Activated CD4-positive, alpha-beta T cell treated with anti-CD3 and anti-CD28 coated beads, Interleukin-2, Interleukin-6, amounts not matched to agents 100 ng/mL and 50 ng/mL, durations not matched to agents 16 hours and 8 hours (primary cell): ENCODE measurements around the gene FAM180A.
"Not testable (repeated sequence)": the region's sequence is repeated elsewhere in the genome, so short reads cannot be mapped to it uniquely, and the experiment has no call there.

Source experiments
- DNase-seq: peaks from one replicate; pipeline ENCODE4 v3.0.0-alpha.2; 2020

The FAM180A gene

DNA sequence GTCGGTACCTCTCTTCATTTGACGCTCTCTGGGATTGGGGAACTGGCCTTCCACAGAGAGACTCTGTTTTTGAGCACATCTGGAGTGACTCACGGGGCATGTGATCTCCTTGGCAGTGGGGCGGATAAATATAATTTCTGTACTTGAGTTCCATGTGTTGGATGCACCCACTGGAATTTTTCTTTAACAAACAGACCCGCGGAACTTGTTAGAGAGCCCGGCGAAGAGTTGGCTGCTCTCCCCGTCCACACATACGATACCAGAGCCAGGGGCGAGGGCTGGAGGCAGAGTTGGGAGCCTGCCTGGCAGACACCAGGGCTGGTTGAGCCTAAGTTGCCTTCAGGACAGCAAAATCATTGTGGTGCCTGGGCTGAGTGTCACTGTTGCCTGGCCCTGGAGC is at the start of gene FAM180A:
FAM180A (minus strand) TSS at position 44 of the 400 bp plus-strand sequence. CDS start 233 bp downstream, outside the sequence.
- no peak for DNase-seq

DNA sequence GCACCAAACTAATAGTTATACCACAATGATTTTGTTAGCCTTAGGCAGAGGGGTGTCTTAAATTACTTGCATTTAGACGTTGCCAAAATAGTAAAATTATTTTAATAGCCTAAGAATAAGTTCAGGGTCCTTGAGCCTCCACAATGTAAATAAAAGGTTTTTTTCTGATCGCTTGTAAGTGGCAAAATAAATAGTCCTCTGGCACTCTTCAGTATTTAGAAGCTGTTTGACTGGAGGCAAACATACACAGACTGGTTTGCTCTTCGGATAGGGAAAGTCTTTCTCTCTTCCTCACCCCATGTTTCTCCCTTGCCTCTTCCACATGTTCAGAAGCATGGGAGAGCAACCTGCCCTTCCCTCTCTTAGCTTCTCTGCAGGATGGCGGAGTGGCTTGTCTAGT is 49.5 kb upstream of the FAM180A start:
- no peak for DNase-seq

DNA sequence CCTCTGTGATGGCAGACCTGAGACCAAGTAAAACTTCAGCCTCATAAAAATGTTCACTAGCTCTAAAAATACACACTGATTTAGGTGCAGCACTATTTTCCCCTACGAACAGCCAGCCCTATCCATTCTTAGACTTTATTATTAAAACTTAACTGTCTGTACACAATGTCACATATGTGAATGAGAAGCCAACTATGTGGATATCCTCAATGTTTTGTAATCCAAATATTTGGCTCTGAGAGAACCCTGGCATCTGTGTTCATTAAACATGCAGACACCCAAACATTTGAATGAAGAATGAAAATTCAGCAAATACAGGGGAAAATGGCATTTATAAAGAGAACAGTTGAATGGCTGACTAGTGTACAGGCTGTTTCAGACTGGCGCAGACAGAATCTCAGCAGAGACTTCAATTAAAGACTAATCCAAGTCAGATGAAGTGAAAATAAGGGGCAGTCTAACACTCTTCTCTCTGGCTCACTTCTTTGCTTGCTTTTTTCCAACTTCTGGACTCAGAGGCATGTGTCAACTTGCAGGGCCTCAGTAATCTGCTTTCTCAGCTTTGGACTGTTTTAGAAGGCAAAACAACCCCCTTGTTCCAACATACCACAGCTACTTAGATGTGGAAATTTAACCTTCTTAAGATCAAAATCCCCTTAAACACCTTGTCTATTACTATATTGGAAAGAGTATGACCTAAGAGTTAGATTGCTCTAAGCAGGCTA is 47.4 kb upstream of the FAM180A start:
- no peak for DNase-seq

DNA sequence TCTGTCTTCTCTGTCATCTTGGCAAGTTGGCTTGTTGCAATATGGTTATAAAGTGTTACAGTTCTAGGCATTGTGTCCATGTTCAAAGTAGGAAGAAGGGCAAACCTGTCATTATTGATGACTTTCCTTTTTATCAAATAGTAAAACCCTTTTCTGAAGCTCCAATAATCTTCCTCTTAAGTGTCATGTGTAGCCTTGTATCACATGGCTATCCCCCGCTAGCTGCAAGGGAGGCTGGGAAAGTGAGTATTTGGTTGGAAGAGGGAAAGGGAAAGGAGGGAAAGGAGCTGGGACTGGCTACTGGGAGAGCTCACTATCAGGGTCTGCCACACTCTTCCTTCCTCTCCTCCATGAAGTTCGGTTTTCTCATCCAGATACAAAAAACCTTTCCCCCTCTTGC is 45.2 kb upstream of the FAM180A start:
- DNase-seq, result no peak

DNA sequence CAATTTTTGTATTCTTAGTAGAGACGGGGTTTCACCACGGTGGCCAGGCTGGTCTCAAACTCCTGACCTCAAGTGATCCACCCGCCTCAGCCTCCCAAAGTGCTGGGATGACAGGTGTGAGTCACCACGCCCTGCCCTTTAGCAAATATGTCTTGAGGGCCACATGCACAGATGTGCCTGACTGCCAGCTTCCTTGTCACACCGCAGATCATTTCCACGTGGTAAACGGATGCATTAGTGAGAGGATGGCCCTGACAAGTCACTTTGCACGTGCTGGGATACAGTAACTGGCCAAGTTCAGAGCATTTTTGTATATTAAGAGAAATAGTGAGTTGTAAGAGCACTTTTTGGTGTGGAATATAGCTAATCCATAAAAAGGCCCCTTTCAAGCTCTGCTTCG is 44.3 kb upstream of the FAM180A start:
- DNase-seq, result no peak

DNA sequence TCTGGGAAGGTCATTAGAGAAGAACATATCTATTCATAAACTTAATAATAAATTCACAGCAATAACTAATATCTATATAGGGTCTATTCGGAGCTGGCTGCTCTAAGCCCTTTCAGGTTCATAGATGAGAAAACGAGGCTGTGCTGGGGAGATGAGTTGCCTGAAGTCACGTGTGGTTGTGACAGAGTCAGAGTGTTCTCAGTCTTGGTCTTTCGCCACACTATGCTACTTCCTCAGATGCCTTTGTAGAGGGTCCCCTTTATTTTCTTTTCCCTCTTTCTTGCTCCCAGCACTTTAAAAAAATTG is 43.7 kb upstream of the FAM180A start:
- no peak for DNase-seq

DNA sequence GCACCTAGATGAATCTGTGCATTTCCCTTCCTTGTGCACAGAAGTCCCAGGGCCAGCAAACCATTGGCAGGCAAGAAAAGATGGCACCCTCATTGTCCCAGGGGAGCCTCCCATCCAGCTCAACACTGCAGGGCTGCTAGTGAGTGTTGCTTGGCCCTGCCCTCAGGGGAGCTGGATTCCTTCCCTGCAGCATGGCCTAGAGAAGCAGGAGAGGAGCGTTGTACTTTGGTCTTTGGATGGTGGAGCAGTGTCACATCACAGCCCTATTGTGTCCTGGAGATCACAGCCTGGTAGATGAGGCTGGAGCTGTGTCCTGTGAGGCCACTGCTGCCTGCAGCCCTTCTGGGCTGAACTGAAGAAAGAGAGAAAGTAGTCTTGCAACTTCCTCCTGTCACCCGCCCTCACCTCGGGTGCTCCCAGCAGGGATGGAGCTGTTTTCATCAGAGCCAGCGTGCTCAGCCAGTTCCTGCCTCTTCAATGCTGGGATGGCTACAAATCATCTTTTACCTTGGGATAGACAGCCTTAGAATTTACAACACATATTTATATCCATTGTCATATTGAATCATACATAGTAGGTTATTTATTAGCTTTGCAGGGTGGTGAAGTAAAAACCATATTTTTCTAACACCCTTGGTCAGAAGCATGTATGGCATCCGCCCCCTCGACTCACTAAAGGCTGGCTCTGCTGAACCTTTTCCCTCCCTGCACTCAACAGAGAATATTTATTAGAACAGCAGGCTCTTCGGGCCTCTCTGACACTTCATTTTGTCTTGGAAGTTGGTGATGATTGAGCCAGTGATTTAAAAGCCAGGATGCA is 43.1 kb upstream of the FAM180A start:
- DNase-seq, result no peak

DNA sequence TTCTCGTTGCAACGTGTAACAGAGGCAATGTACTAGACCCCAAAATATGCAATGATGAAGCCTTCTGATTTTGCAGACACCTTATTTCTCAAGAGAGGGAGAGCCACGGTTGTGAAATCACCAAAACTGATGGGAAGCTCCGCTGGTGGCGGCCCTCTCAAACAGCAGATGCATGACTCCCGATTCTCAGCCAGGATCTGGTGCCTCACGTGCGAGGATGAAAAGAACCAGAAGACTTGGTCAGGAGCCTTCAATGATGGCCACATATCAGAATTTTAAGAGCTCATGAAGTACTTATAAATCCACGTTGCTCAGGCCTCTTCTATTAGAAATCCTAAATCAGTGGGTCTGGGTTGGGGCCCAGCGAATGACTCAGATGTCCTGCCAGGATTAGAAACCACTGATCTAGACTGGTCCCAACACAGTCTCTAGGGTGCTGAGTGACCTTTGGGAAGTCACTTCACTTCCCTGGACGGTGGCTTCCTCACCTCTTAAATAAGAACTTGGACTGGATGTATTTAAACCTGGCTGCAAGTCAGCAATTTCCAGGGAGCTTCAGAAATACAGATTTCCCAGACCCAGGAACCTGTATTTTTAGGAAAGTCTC is 41.9 kb upstream of the FAM180A start:
- no peak for DNase-seq

DNA sequence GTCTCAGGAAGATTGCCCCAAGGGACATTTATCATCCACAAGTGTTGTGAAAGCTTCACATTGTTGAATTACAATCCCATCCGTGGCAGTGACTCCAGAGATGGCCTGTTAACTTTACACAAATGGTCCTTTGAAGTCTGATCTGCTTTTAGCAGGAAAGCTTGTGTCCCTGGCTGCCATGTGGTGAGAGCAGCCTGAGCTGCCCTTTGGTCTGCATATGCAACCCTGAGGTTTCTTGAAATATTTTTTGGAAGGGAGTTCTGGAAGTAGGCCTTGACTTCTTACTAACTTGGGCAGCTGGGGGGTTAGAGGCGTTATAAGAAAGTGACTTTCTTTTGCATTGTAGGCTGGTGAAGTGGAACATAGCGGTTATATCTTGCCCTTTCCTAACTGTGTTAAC is 41.3 kb upstream of the FAM180A start:
- DNase-seq, result no peak

DNA sequence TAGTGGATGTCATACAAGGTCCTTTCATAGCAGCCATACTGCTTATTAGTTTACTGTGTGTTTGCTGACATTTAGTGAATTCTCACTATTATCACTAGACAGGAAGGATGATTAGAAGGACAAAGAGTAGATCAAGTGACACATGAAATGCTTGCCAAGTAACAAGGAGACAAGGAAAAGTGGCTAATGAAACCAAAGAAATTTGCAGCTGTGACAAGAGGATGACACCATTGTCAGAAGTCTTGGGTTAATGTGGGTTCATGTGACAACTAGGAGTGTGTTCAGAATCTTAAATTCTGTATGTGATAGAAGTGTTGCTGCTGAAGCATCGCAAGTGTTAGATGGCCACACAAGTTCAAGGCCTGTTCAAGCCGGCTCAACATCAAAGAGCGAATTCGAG is 40.8 kb upstream of the FAM180A start:
- no peak for DNase-seq

DNA sequence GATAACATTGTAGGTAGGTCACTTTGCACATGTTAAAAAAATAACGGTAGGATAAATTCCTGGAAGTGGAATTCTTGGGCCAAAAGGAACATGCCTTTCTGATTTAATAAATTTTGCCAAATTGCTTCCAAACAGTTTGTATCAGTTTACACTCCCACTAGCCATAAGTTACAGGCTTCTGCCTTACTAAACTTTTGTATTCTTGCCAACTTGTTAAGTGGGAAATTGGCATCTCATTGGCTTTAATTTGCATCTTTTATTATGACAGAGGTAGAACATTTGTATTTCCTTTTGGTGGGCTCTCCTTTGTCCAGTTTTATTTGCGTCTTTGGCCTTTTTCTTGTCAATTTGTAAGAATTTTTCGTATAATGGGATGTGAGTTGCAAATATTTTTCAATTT is 38.3 kb upstream of the FAM180A start:
- no peak for DNase-seq

DNA sequence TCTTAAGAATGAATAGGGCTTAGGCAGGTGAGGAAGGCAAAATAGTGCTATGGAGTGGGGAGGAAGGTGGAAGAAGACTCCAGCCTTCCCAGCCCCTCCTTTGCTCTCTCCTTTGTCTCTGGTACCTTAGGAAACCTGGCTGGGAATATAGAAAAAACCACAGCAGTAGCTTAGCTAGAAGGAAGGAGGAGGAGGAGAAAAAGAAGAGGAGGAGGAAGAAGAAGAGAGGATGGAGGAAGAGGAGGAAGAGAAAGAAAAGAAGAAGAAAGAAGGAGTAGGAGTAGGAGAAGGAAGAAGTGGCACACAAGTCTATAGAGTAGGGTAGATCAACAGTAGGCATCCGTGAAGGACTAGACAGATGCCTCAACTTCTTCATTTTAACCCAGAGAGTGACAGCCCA is 36.5 kb upstream of the FAM180A start:
- DNase-seq, result no peak

DNA sequence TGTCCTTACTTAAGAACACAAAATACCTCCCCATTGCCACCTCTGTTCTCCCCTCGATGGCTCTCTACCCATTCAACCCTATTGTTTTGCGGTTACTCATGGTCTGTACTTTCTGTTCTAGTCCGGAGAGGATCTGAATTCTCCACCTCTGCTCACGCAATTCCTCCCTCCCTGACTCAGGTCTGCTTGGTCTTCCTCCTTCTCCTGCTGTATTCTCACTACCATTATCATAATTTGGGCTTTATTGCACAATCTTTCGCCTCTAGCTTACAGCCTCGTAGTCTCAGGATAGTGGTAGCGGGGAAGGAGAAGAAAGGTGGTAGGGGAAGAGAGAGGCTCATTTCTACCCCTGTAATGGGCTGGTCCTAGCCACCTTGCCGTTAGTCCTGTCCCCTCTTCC is 35.4 kb upstream of the FAM180A start:
- no peak for DNase-seq

DNA sequence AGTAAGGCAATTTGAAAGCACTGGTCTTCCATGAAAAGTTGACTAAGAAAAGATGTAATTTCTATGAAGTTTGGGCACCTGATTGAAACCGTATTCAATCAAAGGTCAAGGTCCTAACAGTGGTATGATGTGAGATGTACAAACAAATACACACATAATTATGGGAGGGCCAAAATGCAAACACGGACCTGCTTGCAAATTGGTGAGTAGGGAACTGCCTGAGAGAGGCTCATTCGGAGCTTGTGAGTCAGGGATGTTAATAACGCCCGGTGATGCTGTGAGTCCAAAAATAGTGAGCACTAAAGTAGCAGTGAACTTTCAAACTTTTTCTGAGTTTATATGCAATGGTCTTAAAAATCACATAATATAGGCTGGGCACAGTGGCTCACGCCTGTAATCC is 34.2 kb upstream of the FAM180A start:
- DNase-seq, result no peak

DNA sequence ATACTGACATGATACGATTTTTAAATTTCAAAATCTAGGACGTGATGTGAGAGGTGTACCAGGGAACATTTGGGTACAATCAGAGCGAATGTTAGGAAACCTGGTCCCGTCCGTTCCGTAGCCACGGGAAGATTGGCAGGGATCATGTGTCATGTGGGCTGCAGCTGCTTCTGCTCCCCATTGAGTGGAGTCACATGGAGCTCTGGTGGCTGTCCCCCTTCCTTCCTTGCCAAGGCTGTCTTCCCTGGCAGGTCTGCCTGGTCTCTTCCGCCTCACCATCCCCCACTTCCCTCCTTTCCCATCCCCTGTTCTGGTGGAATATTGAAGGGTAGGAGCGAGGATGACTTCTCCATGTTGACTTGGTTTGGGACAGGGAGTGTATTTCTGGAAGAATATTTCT is 33.8 kb upstream of the FAM180A start:
- no peak for DNase-seq

DNA sequence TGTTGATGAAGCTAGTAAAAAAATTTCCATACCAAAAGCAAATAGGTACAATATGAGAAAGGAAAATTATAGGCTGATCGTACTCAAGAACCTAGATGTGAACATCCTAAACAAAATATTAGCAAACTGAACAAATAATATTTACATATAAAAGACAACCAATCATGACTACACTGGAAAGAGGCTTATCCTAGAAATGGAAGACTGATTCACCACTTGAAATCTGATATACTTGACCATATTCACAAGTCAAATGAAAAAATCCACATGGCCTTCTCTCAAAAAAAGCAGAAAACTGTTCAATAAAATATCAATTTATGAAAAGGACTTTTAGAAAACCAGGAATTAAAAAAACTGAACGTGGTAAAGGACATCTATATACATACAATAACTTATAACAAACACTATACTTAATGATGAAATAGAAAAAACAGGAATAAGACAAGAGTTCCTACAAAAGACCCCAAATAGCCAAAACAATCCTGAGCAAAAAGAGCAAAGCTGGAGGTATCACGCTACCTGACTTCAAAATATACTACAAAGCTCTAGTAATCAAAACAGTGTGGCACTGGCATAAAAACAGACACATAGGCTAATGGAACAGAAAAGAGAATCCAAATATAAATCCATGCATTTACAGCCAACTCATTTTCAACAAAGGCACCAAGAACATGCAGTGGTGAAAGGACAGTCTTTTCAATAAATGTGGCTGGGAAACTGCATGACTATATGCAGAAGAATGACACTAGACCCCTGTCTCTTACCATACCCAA is 29.2 kb upstream of the FAM180A start:
- DNase-seq, result no peak

DNA sequence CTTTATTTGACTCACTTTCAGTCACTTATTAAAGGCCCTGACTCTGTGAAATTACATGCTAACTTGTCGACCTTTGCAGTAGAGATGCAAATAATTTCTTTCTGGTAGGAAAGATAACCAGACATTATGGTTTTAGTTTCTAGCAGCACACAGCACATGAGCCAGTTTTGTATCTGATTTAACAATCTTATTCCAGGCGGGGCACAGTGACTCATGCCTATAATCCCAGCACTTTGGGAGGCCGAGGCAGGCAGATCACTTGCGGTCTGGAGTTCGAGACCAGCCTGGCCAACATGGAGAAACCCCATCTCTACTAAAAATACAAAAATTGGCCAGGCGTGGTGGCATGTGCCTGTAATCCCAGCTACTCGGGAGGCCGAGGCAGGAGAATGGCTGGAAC is 27.3 kb upstream of the FAM180A start:
- DNase-seq, result not testable (repeated sequence)

DNA sequence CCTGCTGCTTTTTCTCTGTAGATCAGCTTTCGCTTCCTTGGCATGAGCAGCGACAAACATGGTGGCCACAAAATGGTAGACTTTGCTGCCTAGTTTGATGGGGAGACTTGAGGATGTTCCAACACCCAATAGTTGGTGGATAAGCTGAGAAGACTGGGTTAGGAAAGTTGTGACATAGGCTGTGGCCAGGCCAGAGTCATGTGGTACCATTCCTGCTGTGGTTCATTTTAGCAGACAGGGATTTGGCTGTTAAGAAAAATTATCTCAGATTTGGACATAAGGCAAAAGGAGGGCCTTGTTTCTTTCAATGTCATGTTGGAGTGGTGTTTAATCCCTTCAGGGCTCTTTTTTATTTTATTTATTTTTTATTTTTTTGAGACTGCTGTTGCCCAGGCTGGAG is 26.6 kb upstream of the FAM180A start:
- no peak for DNase-seq

DNA sequence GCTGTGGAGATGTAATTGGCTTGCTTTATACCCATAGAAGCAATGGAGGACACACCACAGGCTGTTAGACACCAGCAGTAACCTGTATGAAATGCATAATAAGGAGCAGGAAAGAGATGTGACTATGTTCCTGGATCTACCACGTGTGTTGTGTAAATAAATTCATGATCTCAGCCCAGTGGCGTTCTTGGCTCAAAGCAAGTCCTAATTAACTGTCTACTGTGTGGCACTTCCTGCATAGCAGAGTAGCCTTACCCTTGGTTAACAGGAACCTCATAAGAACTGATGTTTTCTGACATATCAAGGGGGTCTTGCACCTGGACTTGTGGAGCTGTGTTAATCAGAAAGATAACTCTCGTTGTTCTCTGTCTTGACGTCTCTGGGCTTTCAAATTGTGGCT is 25.7 kb upstream of the FAM180A start:
- no peak for DNase-seq

DNA sequence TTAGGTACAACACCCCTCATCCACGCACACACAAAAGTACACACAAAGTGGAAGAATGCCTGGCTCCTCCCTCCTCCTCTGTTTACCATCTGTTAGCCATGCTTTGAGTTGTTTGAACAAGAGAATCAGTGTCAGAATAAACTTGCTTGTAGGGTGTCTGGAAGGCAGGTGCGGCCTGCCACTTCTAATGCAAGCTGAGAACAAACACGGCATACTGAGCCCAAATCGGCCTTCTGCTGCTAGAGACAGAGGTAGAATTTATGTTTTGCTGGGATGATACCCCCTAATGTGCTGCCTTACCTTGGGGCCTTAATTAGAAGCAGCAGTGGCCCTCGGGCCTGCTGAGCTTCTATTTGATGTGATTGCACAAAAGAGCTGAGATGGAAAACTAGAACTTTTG is 24.9 kb upstream of the FAM180A start:
- DNase-seq, result no peak

DNA sequence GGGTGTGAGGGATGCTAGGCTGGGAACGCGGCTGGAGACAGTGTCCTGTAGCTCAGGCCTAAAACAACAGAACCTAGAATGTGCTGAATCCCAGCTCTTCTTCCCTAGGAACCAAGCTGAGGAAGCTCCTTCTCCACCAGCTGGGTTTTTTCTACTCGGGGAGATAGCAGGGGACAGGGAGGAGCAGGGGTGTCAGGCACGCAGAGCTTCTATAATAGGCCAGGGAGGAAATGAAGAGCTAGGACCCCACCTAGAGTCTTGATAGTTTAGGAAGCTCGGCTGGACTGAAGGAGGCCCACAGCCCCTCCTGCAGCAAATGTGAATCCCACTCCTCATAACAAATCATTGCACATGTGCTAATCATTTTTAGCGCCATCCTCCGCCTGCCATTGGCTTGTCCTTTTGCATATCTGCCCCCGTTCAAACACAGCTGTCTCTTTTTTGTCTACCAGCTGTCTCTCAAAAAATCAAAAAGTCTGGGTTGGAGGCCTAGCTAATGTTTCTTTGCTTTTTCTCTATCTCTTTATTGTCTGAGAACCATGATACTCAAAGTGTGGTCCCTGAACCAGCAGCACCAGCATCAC is 24.1 kb upstream of the FAM180A start:
- DNase-seq, result no peak

DNA sequence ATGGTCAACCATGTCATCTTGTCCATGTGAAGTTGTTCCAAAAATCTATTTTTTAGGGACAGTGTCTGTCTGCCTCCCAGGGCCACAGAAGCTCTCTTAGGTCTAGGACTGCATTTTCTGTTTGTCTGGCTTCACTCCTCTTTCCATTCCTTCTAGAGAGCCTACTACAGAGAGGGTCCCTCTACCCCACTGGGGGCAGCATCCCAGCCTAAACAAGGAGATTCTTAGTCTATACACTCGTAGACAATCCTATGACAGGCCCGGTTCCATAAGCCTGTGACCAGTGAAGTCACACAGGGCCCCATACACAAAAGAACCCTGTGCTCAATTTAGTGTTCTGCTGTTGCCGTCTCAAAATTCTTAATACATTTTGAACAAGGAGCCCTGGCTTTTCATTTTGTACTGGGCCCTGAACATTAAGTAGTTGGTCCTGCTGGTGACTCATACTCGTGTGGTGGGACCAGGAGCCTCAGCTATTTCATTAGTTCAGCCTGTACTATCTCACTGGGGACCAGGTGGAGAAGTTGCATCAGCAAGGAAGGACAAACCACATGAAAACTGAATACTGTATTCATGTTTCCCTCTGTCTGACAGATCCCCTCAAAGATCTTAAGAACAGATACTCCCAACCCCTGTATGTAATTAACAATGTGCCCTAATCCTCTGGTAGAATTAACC is 23.5 kb upstream of the FAM180A start:
- DNase-seq, result no peak

DNA sequence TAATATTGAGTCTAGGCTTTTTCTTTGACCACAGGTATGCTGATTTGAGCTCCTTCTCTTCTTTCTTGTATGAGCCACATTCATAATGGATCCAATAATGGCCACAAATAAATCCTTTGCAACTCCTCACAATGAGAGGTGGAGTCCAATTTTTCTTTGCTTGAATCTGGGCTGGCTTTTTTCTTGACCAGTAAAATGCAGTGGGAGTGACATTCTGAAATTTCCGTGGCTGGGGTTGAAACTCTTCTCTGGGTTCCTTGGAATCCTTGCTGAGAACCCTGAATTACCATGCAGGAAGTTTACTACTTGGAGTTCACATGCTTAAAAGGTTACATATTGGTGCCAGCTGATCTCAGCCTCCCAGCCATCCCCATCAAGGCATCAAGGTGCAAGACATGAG is 22.4 kb upstream of the FAM180A start:
- DNase-seq, result no peak
